ENCODE results near the gene LRIT3.

DNA sequence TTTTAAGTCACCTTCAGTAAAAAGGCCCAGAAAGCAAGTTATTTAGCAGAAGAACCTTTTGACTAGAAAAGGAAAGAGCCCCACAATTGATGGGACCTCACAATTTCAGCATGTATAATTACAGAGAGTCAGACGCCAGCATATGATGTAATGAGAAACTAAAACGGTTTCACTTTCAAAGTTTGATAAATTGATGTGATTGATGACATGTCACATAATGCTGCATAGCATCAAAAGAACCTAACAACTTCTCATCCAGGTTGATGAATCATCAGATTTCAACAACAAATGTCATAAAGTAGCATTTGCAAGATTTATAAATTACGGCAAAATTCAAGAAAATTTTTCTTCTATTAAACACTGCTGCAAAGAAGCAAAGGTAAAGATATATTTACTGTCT is 36.2 kb upstream of the LRIT3 start:
- TF ChIP-seq CTCF (conservative IDR thresholded peaks at IDR 0.05; ENCODE audit: low read length) (no peak), EZH2phosphoT487 (IDR thresholded peaks at IDR 0.05; ENCODE audit: borderline replicate concordance, low read depth, low read length) (no peak)

Measured in OCI-LY7 (cell line).